GM10266 (cell line): Measurements from ENCODE around the gene POU6F2.
"Not testable (repeated sequence)": the region's sequence is repeated elsewhere in the genome, so short reads cannot be mapped to it uniquely, and the experiment has no call there.

Experiments
- DNase-seq: peaks from one replicate; pipeline ENCODE4 v3.0.0; 2012; ENCODE audit errors: extremely low spot score
- TF ChIP-seq, protein P1 (sequence below): IDR thresholded peaks from 2 replicates; pipeline ENCODE4 v1.5.1; 2012; ENCODE audit warnings: mild to moderate bottlenecking, low read depth; ENCODE audit not compliant: control insufficient read depth, insufficient read depth; ENCODE audit errors: missing control alignments

POU6F2 gene

DNA sequence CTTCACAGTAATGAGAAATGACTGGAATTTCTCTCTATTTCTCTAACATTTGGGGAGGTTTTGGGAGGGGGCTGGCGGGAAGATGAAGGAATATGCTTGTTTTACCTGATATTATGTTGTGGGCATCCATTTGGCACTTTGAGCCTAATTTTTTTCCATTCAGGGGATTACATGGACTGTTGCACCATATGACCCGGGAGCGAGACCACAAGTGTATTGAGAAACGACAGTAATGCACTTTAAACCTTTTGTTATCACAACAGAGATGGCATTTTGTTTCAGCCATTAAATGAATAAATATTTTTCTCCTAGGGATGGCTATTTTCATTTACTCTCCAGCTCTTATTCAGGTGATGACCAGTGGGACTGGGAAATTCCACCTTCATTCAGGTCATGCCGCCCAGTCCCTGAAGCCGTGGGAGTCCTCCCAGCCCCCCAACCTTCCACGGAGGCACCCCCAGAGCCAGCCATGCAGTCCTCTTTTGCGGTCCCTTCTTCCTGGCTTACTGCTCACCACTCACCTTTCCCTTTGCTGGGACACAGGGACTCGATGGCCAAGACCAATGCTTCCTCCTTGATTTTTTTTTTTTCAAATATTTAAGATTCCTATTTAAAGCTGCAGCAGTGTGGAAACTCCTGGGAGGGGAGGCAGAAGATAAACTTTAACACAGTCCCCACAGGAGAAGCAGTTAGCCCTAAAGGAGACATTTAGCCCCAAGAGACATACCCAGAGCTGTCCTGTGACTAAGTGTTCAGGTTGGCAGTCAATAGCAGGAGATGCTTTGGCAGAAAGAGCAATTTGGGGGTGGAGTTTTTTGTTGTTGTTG lies 397.6 kb downstream of the POU6F2 start:
- DNase-seq, result no peak

GRCh38 chr7:39375874-39376190 lies 398.1 kb downstream of the POU6F2 start:
- DNase-seq, result no peak
- TF ChIP-seq, protein P1, sequence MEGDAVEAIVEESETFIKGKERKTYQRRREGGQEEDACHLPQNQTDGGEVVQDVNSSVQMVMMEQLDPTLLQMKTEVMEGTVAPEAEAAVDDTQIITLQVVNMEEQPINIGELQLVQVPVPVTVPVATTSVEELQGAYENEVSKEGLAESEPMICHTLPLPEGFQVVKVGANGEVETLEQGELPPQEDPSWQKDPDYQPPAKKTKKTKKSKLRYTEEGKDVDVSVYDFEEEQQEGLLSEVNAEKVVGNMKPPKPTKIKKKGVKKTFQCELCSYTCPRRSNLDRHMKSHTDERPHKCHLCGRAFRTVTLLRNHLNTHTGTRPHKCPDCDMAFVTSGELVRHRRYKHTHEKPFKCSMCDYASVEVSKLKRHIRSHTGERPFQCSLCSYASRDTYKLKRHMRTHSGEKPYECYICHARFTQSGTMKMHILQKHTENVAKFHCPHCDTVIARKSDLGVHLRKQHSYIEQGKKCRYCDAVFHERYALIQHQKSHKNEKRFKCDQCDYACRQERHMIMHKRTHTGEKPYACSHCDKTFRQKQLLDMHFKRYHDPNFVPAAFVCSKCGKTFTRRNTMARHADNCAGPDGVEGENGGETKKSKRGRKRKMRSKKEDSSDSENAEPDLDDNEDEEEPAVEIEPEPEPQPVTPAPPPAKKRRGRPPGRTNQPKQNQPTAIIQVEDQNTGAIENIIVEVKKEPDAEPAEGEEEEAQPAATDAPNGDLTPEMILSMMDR, result no peak

More for the DNA sequence above, 397.6 kb downstream of the POU6F2 start:
- TF ChIP-seq, protein P1, result no peak

DNA sequence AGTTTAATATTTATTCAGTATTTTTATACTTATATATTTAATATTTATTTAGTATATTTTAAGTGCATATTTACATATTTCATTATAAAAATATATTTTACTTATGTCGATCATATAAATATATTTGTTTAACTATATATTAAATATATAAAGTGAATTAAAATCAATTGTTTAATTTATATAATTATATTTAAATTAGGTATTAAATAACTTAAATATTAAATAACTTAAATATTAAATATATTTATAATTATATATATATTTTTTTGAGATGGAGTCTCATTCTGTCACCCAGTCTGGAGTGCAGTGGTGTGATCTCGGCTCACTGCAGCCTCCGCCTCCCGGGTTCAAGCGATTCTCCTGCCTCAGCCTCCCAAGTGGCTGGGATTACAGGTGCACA lies 399.2 kb downstream of the POU6F2 start:
- not testable (repeated sequence) for DNase-seq

DNA sequence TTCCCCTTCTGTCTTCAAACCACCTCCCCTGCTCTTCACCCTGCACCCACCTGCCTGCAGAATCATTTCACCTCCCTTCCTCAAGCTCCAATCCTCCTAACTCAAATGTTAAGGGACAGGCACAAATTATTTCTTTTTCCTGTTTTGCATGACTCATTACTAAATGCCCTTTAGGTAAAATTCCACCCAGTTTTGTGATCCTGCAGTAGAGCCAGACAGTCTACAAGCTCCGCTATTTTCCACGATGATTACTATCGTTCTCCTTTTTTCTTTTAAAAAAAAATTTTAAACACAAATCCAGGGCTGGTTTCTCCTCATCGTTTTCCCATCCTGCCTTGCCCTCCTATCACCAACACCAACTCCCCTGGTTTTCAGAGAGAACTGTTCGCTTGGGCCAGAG lies 401.7 kb downstream of the POU6F2 start:
- TF ChIP-seq, protein P1, result no peak
- DNase-seq, result no peak

DNA sequence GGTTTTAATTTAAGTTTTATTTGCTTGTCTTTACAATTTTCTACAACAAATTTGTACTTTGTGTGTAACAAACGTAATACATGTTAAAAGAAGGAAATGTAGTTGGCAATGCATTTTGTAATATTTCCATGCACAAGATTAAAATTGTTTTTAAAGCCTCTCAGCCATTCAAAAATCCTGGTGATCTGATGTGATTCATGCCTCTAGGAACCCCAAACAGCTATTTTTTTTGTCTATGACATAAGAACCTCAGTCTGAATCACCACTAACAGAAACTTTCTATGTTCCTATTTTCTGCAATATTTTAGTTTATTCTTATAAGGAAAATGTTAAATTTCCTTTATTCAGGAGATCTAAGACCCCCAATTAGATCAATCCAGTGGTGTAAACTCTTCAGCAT lies 405.4 kb downstream of the POU6F2 start:
- no peak for DNase-seq
- TF ChIP-seq, protein P1, result no peak

DNA sequence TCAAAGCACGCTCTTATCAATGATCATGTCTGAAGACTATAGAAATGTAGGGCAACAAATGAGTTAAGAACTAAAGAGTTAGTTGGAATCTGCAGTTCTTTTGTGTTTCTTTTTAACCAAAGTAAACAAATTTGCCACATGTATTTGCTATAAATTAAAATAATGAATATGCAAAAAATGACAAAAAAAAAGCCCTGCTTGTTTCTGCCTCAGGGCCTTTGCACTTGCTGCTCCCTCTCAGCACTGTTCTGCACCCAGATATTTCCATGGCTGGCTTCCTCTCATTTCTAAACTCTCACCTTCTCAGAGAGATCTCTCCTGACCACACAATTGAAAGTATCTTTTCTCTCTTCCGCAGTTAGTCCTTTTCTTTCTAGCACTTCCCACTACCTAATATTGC lies 406.7 kb downstream of the POU6F2 start:
- TF ChIP-seq, protein P1, result no peak

DNA sequence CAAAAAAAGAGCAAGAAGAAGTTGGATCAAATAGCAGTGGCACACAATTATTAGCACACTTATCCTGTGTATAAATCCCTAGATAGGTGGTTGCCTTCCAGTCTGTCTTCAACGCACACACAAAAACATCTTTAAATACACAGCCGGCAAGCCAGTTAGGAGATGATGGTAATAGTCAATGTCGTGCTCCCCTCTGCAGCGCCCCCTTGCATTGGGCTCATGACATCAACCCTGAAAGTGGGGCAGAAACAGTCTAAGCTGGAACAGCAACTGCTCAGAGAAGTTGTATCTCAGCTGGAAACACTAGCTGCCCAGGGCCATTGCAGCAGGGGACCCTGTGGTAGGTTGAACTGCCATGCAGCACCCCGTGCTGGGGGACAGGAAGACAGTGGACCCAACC lies 409.0 kb downstream of the POU6F2 start:
- no peak for DNase-seq

More for the DNA sequence above, 406.7 kb downstream of the POU6F2 start:
- no peak for DNase-seq

More for the DNA sequence above, 409.0 kb downstream of the POU6F2 start:
- TF ChIP-seq, protein P1, result no peak
